Measurements from ENCODE around the gene HAPSTR1.

HAPSTR1 gene

DNA sequence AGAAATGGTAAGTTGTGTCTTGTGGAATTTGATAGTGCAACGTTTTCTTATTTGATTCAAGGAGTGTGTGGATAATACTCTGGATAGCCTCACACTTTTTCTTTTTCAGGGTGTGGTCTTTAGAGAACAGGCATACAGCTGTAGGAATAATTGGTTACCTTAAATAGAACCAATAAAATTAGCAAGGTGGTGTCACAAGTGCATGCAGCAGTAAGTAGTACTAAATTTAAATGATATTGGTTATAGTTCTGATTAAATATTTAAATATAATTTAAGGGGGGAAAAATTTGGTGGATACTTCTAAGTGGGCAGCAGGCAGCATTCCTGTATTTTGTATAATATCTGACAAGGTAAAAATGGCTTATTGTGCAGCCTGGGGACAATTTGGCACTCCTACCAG is 3.7 kb downstream of the HAPSTR1 start:
- Histone ChIP-seq H4K8ac (ENCODE audit: low read depth, low read length) (no peak overlapping the region), H2BK15ac (replicated peaks; ENCODE audit: low read depth) (no peak overlapping the region), H2BK120ac (ENCODE audit: low read depth, low read length) (no peak overlapping the region), H2AK5ac (ENCODE audit: low read length) (no peak overlapping the region), H3K18ac (ENCODE audit: low read length) (no peak overlapping the region), H3K4me2 (ENCODE audit: low read length) (no peak overlapping the region), H3K4ac (ENCODE audit: low read depth, low read length) (no peak overlapping the region), H3K9ac (ENCODE audit: low read length) (no peak overlapping the region), H3K4me1 (ENCODE audit: control insufficient read depth, low read depth, low read length) (peaks cover 6% of the 10 kb centered on the region), H3K4me3 (ENCODE audit: low read length) (no peak overlapping the region), H3K23ac (ENCODE audit: low read length) (no peak overlapping the region), H3K79me2 (ENCODE audit: control insufficient read depth, insufficient read depth, low read length) (peaks cover 84% of the 10 kb centered on the region), H3K36me3 (ENCODE audit: control insufficient read depth, insufficient read depth, low read length) (peaks cover 5% of the 10 kb centered on the region), H3K56ac (ENCODE audit: low read length) (no peak overlapping the region), H4K5ac (ENCODE audit: low read length) (no peak overlapping the region), H2BK5ac (ENCODE audit: low read length) (no peak overlapping the region), H3K27ac (ENCODE audit: low read depth, low read length) (no peak overlapping the region), H3K27me3 (ENCODE audit: insufficient read depth, low read length, poor library complexity) (no peaks in the 10 kb centered on the region), H3K79me1 (ENCODE audit: low read length) (no peaks in the 10 kb centered on the region)
- no CpG with 5 or more reads among the region's 1 CpG for WGBS (ENCODE audit: extremely low coverage, insufficient coverage, low lambda C conversion rate)
- no peak for DNase-seq

GRCh38 chr16:9095656-9096397 is 4.4 kb downstream of the HAPSTR1 start:
- no peak overlapping the region for H3K9ac ChIP-seq (ENCODE audit: low read length)
- peaks cover 5% of the 10 kb centered on the region for H3K36me3 ChIP-seq (ENCODE audit: control insufficient read depth, insufficient read depth, low read length)
- H3K79me2 ChIP-seq (ENCODE audit: control insufficient read depth, insufficient read depth, low read length), result peaks cover 91% of the 10 kb centered on the region
- no peak overlapping the region for H2BK5ac ChIP-seq (ENCODE audit: low read length)
- no peak overlapping the region for H3K56ac ChIP-seq (ENCODE audit: low read length)
- H3K4me3 ChIP-seq (ENCODE audit: low read length), result no peak overlapping the region
- peak; percentile 37 for DNase-seq
- H3K4me1 ChIP-seq (ENCODE audit: control insufficient read depth, low read depth, low read length), result peaks cover 6% of the 10 kb centered on the region
- no peak overlapping the region for H3K4ac ChIP-seq (ENCODE audit: low read depth, low read length)
- no peak overlapping the region for H4K8ac ChIP-seq (ENCODE audit: low read depth, low read length)
- peak overlapping the region; percentile 31 for H3K4me2 ChIP-seq (ENCODE audit: low read length)
- H2AK5ac ChIP-seq (ENCODE audit: low read length), result no peak overlapping the region
- H3K18ac ChIP-seq (ENCODE audit: low read length), result no peak overlapping the region
- no peaks in the 10 kb centered on the region for H3K27me3 ChIP-seq (ENCODE audit: insufficient read depth, low read length, poor library complexity)
- no peak overlapping the region for H4K5ac ChIP-seq (ENCODE audit: low read length)
- no peak overlapping the region for H3K23ac ChIP-seq (ENCODE audit: low read length)
- H2BK15ac ChIP-seq (replicated peaks; ENCODE audit: low read depth), result no peak overlapping the region
- H3K79me1 ChIP-seq (ENCODE audit: low read length), result no peaks in the 10 kb centered on the region
- WGBS (ENCODE audit: extremely low coverage, insufficient coverage, low lambda C conversion rate), result 100% methylated on average over 1 of the region's 1 CpG
- H3K27ac ChIP-seq (ENCODE audit: low read depth, low read length), result no peak overlapping the region
- H2BK120ac ChIP-seq (ENCODE audit: low read depth, low read length), result no peak overlapping the region

GRCh38 chr16:9096416-9096952 is 5.0 kb downstream of the HAPSTR1 start:
- no CpG with 5 or more reads among the region's 2 CpGs for WGBS (ENCODE audit: extremely low coverage, insufficient coverage, low lambda C conversion rate)
- H3K18ac ChIP-seq (ENCODE audit: low read length), result no peak overlapping the region
- no peak overlapping the region for H3K4ac ChIP-seq (ENCODE audit: low read depth, low read length)
- no peak overlapping the region for H2BK120ac ChIP-seq (ENCODE audit: low read depth, low read length)
- H3K23ac ChIP-seq (ENCODE audit: low read length), result no peak overlapping the region
- no peaks in the 10 kb centered on the region for H3K27me3 ChIP-seq (ENCODE audit: insufficient read depth, low read length, poor library complexity)
- H3K4me3 ChIP-seq (ENCODE audit: low read length), result no peak overlapping the region
- H3K9ac ChIP-seq (ENCODE audit: low read length), result no peak overlapping the region
- H3K79me2 ChIP-seq (ENCODE audit: control insufficient read depth, insufficient read depth, low read length), result peaks cover 95% of the 10 kb centered on the region
- no peak overlapping the region for H2AK5ac ChIP-seq (ENCODE audit: low read length)
- no peak overlapping the region for H2BK15ac ChIP-seq (replicated peaks; ENCODE audit: low read depth)
- H3K27ac ChIP-seq (ENCODE audit: low read depth, low read length), result no peak overlapping the region
- no peak for DNase-seq
- peaks cover 5% of the 10 kb centered on the region for H3K36me3 ChIP-seq (ENCODE audit: control insufficient read depth, insufficient read depth, low read length)
- H4K5ac ChIP-seq (ENCODE audit: low read length), result no peak overlapping the region
- no peak overlapping the region for H3K4me2 ChIP-seq (ENCODE audit: low read length)
- no peak overlapping the region for H3K56ac ChIP-seq (ENCODE audit: low read length)
- no peak overlapping the region for H2BK5ac ChIP-seq (ENCODE audit: low read length)
- no peak overlapping the region for H4K8ac ChIP-seq (ENCODE audit: low read depth, low read length)
- peaks cover 6% of the 10 kb centered on the region for H3K4me1 ChIP-seq (ENCODE audit: control insufficient read depth, low read depth, low read length)
- H3K79me1 ChIP-seq (ENCODE audit: low read length), result no peaks in the 10 kb centered on the region

DNA sequence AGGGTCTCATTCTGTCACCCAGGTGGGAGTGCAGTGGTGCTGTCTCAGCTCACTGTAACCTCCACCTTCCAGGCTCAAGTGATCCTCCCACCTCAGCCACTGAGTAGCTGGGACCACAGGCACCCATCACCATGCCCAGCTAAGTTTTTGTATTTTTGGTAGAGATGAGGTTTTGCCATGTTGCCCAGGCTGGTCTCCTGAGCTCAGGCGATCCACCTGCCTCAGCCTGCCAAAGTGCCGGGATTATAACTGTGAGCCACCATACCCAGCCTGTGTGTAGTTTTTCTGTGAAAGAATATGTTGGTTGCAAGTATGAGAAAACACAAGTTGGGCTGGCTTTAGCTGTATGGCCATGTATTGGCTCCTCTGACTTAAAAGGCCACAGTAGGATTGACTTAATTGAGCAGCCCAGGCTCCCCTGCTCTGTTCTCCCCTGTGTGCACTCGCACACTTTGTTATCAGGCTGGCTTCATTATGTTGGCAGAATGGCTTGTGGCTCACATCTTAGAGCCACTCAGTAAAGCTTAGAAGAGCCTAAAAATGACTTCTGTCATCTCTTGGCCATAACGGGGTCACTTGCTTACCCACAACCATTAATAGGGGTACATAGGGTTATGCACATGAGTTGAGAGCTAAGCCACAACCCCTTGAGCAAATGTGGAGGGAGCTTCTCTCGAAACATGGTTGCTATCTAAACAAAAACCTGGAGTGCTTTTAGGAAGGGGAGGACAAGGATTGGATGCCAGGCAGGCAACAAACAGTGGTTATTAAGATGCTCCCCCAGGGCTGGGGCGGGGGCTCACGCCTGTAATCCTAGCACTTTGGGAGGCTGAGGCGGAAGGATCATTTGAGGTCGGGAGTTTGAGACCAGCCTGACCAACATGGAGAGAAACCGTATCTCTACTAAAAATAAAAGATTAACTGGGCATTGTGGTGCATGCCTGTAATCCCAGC is 6.1 kb downstream of the HAPSTR1 start:
- Histone ChIP-seq H2BK5ac (ENCODE audit: low read length) (no peak overlapping the region), H3K27me3 (ENCODE audit: insufficient read depth, low read length, poor library complexity) (no peaks in the 10 kb centered on the region), H3K18ac (ENCODE audit: low read length) (no peak overlapping the region), H3K79me2 (ENCODE audit: control insufficient read depth, insufficient read depth, low read length) (peaks cover 98% of the 10 kb centered on the region), H3K79me1 (ENCODE audit: low read length) (no peaks in the 10 kb centered on the region), H3K23ac (ENCODE audit: low read length) (no peak overlapping the region), H3K56ac (ENCODE audit: low read length) (no peak overlapping the region), H3K36me3 (ENCODE audit: control insufficient read depth, insufficient read depth, low read length) (peaks cover 5% of the 10 kb centered on the region), H2BK120ac (ENCODE audit: low read depth, low read length) (no peak overlapping the region), H2BK15ac (replicated peaks; ENCODE audit: low read depth) (no peak overlapping the region), H3K4me1 (ENCODE audit: control insufficient read depth, low read depth, low read length) (peaks cover 6% of the 10 kb centered on the region), H3K9ac (ENCODE audit: low read length) (no peak overlapping the region), H3K4me3 (ENCODE audit: low read length) (no peak overlapping the region), H3K27ac (ENCODE audit: low read depth, low read length) (no peak overlapping the region), H3K4ac (ENCODE audit: low read depth, low read length) (no peak overlapping the region), H3K4me2 (ENCODE audit: low read length) (no peak overlapping the region), H4K5ac (ENCODE audit: low read length) (no peak overlapping the region), H4K8ac (ENCODE audit: low read depth, low read length) (no peak overlapping the region), H2AK5ac (ENCODE audit: low read length) (no peak overlapping the region)
- no CpG with 5 or more reads among the region's 10 CpGs for WGBS (ENCODE audit: extremely low coverage, insufficient coverage, low lambda C conversion rate)
- DNase-seq, result no peak

DNA sequence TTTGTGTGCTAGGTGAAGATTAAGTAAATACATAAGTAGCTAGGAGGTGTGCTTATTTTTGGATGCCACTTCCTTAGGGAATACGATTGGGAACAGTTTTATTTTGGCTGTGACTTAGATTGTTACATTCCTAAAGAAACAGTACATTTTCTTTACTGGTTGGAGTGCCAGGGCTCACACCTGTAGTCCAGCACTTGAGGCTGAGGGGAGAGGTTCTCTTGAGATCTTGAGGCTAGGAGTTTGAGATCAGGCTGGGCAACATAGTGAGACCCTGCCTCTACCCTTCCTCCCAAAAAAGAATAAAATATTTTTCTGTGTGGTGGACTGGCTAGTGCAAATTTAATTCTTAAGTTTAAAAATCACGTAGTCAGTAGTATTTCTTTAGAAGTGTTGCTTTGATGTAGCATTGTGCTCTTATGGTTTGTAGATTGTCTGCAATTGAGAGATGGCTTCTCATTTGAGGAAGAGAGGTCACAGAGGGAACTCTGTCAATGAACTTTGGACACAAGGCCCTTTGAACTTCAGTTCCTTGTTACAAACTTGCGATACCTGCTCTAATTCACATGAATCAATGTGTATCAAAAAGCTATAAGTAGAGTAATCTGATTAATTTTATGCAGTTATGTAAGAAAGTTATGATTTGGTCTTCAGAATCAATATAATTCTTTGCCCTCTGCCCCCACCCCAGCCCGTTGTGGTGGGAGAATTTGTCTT is 7.1 kb downstream of the HAPSTR1 start:
- Histone ChIP-seq H3K56ac (ENCODE audit: low read length) (no peak overlapping the region), H3K23ac (ENCODE audit: low read length) (no peak overlapping the region), H3K79me2 (ENCODE audit: control insufficient read depth, insufficient read depth, low read length) (peaks cover 95% of the 10 kb centered on the region), H4K8ac (ENCODE audit: low read depth, low read length) (no peak overlapping the region), H3K9ac (ENCODE audit: low read length) (no peak overlapping the region), H3K4me1 (ENCODE audit: control insufficient read depth, low read depth, low read length) (peaks cover 6% of the 10 kb centered on the region), H3K36me3 (ENCODE audit: control insufficient read depth, insufficient read depth, low read length) (peaks cover 6% of the 10 kb centered on the region), H3K4ac (ENCODE audit: low read depth, low read length) (no peak overlapping the region), H3K79me1 (ENCODE audit: low read length) (peaks cover 3% of the 10 kb centered on the region), H3K27me3 (ENCODE audit: insufficient read depth, low read length, poor library complexity) (no peaks in the 10 kb centered on the region), H2BK15ac (replicated peaks; ENCODE audit: low read depth) (no peak overlapping the region), H3K27ac (ENCODE audit: low read depth, low read length) (no peak overlapping the region), H2BK120ac (ENCODE audit: low read depth, low read length) (no peak overlapping the region), H3K4me2 (ENCODE audit: low read length) (no peak overlapping the region), H3K18ac (ENCODE audit: low read length) (no peak overlapping the region), H2BK5ac (ENCODE audit: low read length) (no peak overlapping the region), H3K4me3 (ENCODE audit: low read length) (no peak overlapping the region), H2AK5ac (ENCODE audit: low read length) (no peak overlapping the region), H4K5ac (ENCODE audit: low read length) (no peak overlapping the region)
- DNase-seq, result no peak
- no CpG with 5 or more reads among the region's 4 CpGs for WGBS (ENCODE audit: extremely low coverage, insufficient coverage, low lambda C conversion rate)
